Measurements from ENCODE around the gene BRINP3. TPM values are rescaled to one million over a fixed set of nuclear protein-coding genes. Genes with fewer than 3 reads are reported as not detected.
"Not testable (repeated sequence)": the region's sequence is repeated elsewhere in the genome, so short reads cannot be mapped to it uniquely, and the experiment has no call there.

The BRINP3 gene
- total RNA-seq (2014; rRNA removed), result not detected in 2 replicates
- polyA plus RNA-seq (2012), result not detected

GRCh38 chr1:190477762-190478148 is at the start of gene BRINP3:
BRINP3 (minus strand) TSS chr1:190477864.
- no peak for DNase-seq (ENCODE audit: low read depth)

GRCh38 chr1:190511554-190511953 is 33.9 kb upstream of the BRINP3 start:
- no peak for DNase-seq (ENCODE audit: low read depth)

- DNase-seq (ENCODE audit: low read depth), result no peak
Observed at GRCh38 chr1:190507357-190507756, 29.7 kb upstream of the BRINP3 start.

- DNase-seq (ENCODE audit: low read depth), result not testable (repeated sequence)
Observed at GRCh38 chr1:190504539-190504938, 26.9 kb upstream of the BRINP3 start.

- no peak for DNase-seq (ENCODE audit: low read depth)
Observed at GRCh38 chr1:190497565-190497964, 19.9 kb upstream of the BRINP3 start.

- DNase-seq (ENCODE audit: low read depth), result no peak
Observed at GRCh38 chr1:190494451-190494850, 16.8 kb upstream of the BRINP3 start.

GRCh38 chr1:190491404-190491803 is 13.7 kb upstream of the BRINP3 start:
- DNase-seq (ENCODE audit: low read depth), result no peak

GRCh38 chr1:190484045-190484444 is 6.4 kb upstream of the BRINP3 start:
- no peak for DNase-seq (ENCODE audit: low read depth)

- no peak for DNase-seq (ENCODE audit: low read depth)
Observed at GRCh38 chr1:190480231-190480630, 2.6 kb upstream of the BRINP3 start.

- DNase-seq (ENCODE audit: low read depth), result no peak
Observed at GRCh38 chr1:190479516-190479915, 1.9 kb upstream of the BRINP3 start.

GRCh38 chr1:190479050-190479397 is 1.4 kb upstream of the BRINP3 start:
- DNase-seq (ENCODE audit: low read depth), result no peak

- DNase-seq (ENCODE audit: low read depth), result peak; percentile 12
Observed at GRCh38 chr1:190478149-190479049, 735 bp upstream of the BRINP3 start.

GRCh38 chr1:190476806-190477205 is 858 bp downstream of the BRINP3 start:
- DNase-seq (ENCODE audit: low read depth), result no peak

- no peak for DNase-seq (ENCODE audit: low read depth)
Observed at GRCh38 chr1:190476321-190476720, 1.3 kb downstream of the BRINP3 start.

GRCh38 chr1:190475421-190476141 is 2.1 kb downstream of the BRINP3 start:
- no peak for DNase-seq (ENCODE audit: low read depth)

GRCh38 chr1:190474650-190475211 is 2.9 kb downstream of the BRINP3 start:
- no peak for DNase-seq (ENCODE audit: low read depth)

- no peak for DNase-seq (ENCODE audit: low read depth)
Observed at GRCh38 chr1:190474010-190474409, 3.7 kb downstream of the BRINP3 start.

GRCh38 chr1:190472494-190472893 is 5.2 kb downstream of the BRINP3 start:
- DNase-seq (ENCODE audit: low read depth), result no peak

- DNase-seq (ENCODE audit: low read depth), result no peak
Observed at GRCh38 chr1:190472042-190472441, 5.6 kb downstream of the BRINP3 start.

GRCh38 chr1:190464690-190465089 is 13.0 kb downstream of the BRINP3 start:
- DNase-seq (ENCODE audit: low read depth), result no peak

GRCh38 chr1:190456129-190456528 is 21.5 kb downstream of the BRINP3 start:
- no peak for DNase-seq (ENCODE audit: low read depth)

- no peak for DNase-seq (ENCODE audit: low read depth)
Observed at GRCh38 chr1:190455631-190456030, 22.0 kb downstream of the BRINP3 start.
